PFSK-1 (cell line): Measurements from ENCODE around the gene EARS2.

ENCODE experiments used
- POLR2AphosphoS5 ChIP-seq: IDR thresholded peaks from 2 replicates; pipeline ENCODE4 v1.6.1; 2012; ENCODE audit warnings: low read depth, mild to moderate bottlenecking, control low read depth, low read length, moderate library complexity
- SIN3A ChIP-seq: IDR thresholded peaks from 2 replicates; pipeline ENCODE4 v1.6.1; 2012; ENCODE audit warnings: mild to moderate bottlenecking, low read length, moderate library complexity, borderline replicate concordance; ENCODE audit not compliant: insufficient read depth
- TAF1 ChIP-seq: IDR thresholded peaks from 2 replicates; pipeline ENCODE4 v1.6.1; 2012; ENCODE audit warnings: low read length, control low read depth, borderline replicate concordance; ENCODE audit not compliant: insufficient read depth

DNA sequence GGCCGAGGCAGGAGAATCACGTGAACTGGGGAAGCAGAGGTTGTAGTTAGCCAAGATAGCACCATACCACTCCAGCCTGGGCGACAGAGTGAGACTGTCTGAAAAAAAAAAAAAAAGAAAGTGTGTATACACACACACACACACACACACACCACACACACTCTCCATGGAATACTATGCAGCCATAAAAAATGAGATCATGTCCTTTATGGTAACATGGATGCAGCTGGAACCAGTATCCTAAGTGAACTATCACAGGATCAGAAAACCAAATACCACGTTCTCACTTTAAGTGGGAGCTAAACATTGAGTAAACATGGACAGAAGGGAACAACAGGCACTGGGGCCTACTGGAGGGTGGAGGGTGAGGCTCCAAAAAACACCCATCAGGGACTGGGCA lies 22.2 kb upstream of the EARS2 start:
- TF ChIP-seq POLR2AphosphoS5 (peak; percentile 40; the same call in 1 of the 2 replicates), SIN3A (no peak), TAF1 (no peak)
